ENCODE results near the gene CTBP2. TPM values are rescaled to one million over a fixed set of nuclear protein-coding genes. Genes with fewer than 3 reads are reported as not detected.

Gene CTBP2
- total and polyA plus RNA-seq, 10 donors, result 6.7 to 74.4 (median 40.1) TPM

DNA sequence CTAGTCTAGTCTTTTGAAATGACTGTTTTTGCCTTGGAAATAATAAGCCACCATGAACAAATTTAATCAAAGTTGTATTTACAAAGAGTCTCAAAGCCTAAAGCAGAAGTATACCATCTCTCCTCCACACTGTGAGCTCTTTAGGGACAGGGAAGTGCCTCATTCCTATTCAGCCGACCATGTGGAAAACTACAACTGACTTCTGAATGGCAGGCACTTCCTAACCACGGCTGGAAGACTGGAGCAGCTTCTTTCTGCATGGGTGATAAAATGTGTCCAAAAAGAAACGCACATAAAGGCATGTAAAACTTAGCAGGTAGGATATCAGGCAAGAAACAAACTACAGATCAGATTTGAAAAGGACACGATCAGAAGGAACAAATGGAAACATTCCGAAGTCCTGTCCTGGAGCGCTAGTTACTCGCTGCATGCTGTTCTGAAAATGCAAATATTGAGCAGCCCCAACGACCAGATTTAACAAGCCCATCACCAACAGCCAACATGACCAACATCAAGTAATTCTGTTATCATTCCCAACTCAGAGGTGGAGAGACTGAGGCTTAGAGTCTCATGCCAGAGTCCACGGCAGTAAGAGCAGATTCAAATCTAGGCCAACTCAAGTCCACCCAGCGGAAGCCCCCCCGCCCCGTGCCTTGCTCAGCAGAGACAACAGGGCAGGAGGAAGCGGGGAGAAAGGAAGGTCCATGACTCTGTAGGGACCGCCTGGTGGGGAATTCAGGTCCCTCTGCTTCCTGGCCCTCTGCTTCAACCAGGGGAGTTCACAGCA is 26.5 kb downstream of the CTBP2 start:
- Histone ChIP-seq H3K36me3 (peaks cover 0 to 48% (median 6%) of the 10 kb centered on the region in 6 donors), H3K27me3 (replicated peaks in 1 of 7) (peaks cover 0 to 4% (median 0%) of the 10 kb centered on the region in 7 donors), H3K4me3 (no peak overlapping the region), H3K9me3 (peaks cover 0 to 5% (median 0%) of the 10 kb centered on the region in 8 donors), H3K27ac (peak overlapping the region in 4 of 8 donors; percentile 14 to 59 (median 30)), H3K4me1 (peaks cover 0 to 60% (median 27%) of the 10 kb centered on the region in 6 donors)
- intact Hi-C loops (cut with DNase I; ENCODE audit: low total_unique reads), result no loop called here
- WGBS, 5 donors, result 71 to 81% (median 76%) methylated on average over 13 to 14 of the region's 14 CpGs
- DNase-seq, result peak; percentile 77
- TF ChIP-seq POLR2A (IDR thresholded peaks at IDR 0.05), result no peak
- TF ChIP-seq POLR2AphosphoS5 (IDR thresholded peaks at IDR 0.05), result peak in 1 of 3 donors; percentile 21

DNA sequence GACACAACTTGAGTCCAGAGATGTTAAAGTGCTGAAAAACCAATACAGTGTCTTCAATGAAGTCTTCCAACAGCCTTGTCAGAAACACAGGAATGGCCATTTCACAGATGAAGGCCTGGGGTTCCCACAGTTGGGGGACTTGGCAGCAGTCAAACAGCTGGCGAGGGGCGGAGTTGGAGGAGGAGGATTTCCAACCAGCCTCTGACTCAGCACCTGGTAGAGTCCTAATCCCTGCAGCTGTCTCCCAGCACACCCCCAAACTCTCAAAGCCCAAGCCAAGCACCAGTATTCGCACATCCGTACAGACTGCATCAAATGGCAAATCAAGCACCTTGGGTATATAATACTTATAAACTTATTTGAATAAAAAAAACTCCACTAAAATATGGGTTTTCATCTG is 28.0 kb downstream of the CTBP2 start:
- H3K4me3 ChIP-seq, result no peak overlapping the region
- DNase-seq, result peak; percentile 28
- H3K27me3 ChIP-seq (replicated peaks in 1 of 7), result peaks cover 0 to 4% (median 0%) of the 10 kb centered on the region in 7 donors
- intact Hi-C loops (cut with DNase I; ENCODE audit: low total_unique reads), result no loop called here
- TF ChIP-seq POLR2A (IDR thresholded peaks at IDR 0.05) (no peak), POLR2AphosphoS5 (IDR thresholded peaks at IDR 0.05) (no peak)
- TF ChIP-seq, protein P1, sequence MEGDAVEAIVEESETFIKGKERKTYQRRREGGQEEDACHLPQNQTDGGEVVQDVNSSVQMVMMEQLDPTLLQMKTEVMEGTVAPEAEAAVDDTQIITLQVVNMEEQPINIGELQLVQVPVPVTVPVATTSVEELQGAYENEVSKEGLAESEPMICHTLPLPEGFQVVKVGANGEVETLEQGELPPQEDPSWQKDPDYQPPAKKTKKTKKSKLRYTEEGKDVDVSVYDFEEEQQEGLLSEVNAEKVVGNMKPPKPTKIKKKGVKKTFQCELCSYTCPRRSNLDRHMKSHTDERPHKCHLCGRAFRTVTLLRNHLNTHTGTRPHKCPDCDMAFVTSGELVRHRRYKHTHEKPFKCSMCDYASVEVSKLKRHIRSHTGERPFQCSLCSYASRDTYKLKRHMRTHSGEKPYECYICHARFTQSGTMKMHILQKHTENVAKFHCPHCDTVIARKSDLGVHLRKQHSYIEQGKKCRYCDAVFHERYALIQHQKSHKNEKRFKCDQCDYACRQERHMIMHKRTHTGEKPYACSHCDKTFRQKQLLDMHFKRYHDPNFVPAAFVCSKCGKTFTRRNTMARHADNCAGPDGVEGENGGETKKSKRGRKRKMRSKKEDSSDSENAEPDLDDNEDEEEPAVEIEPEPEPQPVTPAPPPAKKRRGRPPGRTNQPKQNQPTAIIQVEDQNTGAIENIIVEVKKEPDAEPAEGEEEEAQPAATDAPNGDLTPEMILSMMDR (IDR thresholded peaks at IDR 0.05 in 8 of 11, conservative IDR thresholded peaks at IDR 0.05 in 3 of 11), result no peak
- peaks cover 0 to 58% (median 29%) of the 10 kb centered on the region in 6 donors for H3K4me1 ChIP-seq
- H3K27ac ChIP-seq, result no peak overlapping the region
- WGBS, 5 donors, result 92 to 98% (median 95%) methylated on average over 4 of the region's 4 CpGs
- peaks cover 0 to 5% (median 0%) of the 10 kb centered on the region in 8 donors for H3K9me3 ChIP-seq
- peaks cover 0 to 41% (median 6%) of the 10 kb centered on the region in 6 donors for H3K36me3 ChIP-seq

DNA sequence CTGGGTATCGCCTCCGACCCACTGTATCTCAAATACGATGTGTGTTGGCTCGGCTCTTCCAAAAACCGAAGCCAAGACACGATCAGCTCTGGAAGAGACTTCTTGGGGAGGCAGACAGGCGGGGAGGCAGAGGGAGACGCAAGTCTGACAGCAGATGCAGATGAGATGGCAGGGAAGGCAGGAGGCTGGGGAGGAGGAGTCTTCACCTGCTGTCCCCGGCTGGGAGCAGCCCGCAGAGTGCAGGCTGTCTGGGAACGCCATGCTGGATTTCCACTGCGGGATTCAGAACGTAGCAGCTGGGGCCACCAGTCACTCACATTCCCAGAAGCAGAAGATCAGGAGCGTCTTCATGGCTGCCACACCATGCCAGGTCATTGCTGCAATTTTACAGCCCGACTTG is 29.4 kb downstream of the CTBP2 start:
- intact Hi-C loops (cut with DNase I; ENCODE audit: low total_unique reads), result no loop called here
- WGBS, 5 donors, result 91 to 98% (median 94%) methylated on average over 11 to 15 of the region's 15 CpGs
- Histone ChIP-seq H3K4me3 (no peak overlapping the region), H3K9me3 (peaks cover 0 to 5% (median 0%) of the 10 kb centered on the region in 8 donors), H3K36me3 (peaks cover 0 to 41% (median 6%) of the 10 kb centered on the region in 6 donors), H3K27me3 (replicated peaks in 1 of 7) (peaks cover 0 to 4% (median 0%) of the 10 kb centered on the region in 7 donors), H3K27ac (no peak overlapping the region), H3K4me1 (peaks cover 0 to 44% (median 26%) of the 10 kb centered on the region in 6 donors)
- no peak for TF ChIP-seq POLR2AphosphoS5 (IDR thresholded peaks at IDR 0.05)
- TF ChIP-seq POLR2A (IDR thresholded peaks at IDR 0.05), result no peak
- TF ChIP-seq, protein P1 (IDR thresholded peaks at IDR 0.05 in 8 of 11, conservative IDR thresholded peaks at IDR 0.05 in 3 of 11), result no peak
- DNase-seq, result peak; percentile 42

DNA sequence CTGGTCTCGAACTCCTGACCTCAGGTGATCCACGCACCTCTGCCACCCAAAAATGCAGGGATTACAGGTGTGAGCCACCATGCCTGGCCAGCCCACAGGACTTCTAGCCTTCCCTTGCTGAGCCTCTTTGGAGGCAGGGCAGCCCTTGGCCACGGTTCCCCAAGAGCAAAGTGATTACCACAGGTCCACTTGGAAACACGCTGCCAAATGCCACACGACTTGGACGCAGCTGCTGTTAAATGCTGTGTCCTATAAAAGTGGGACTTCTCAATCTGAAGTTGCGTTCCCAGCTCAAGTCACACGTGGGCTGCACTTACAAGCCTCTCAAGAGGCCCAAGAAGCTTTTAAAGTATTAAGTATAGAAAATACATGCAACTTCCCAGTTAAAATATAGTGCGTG is 30.1 kb downstream of the CTBP2 start:
- TF ChIP-seq POLR2AphosphoS5 (IDR thresholded peaks at IDR 0.05) (no peak), POLR2A (IDR thresholded peaks at IDR 0.05) (no peak)
- TF ChIP-seq, protein P1 (IDR thresholded peaks at IDR 0.05 in 8 of 11, conservative IDR thresholded peaks at IDR 0.05 in 3 of 11), result no peak
- Histone ChIP-seq H3K27ac (no peak overlapping the region), H3K4me1 (peaks cover 0 to 43% (median 23%) of the 10 kb centered on the region in 6 donors), H3K36me3 (peaks cover 0 to 41% (median 6%) of the 10 kb centered on the region in 6 donors), H3K4me3 (no peak overlapping the region), H3K27me3 (replicated peaks in 1 of 7) (no peaks in the 10 kb centered on the region), H3K9me3 (peaks cover 0 to 5% (median 0%) of the 10 kb centered on the region in 8 donors)
- peak; percentile 41 for DNase-seq
- 85 to 95% (median 89%) methylated on average over 9 of the region's 9 CpGs for WGBS, 5 donors
- intact Hi-C loops (cut with DNase I; ENCODE audit: low total_unique reads), result no loop called here

All from spleen (tissue), 11 donors.